ENCODE data around the gene KRT38. TPM values are rescaled to one million over a fixed set of nuclear protein-coding genes. Genes with fewer than 3 reads are reported as not detected.

KRT38 gene
- total and polyA plus RNA-seq, 2 of the 8 experiments (the other 6 are each of a cell fraction or from before 2014, with no cell fraction given), result not detected

GRCh38 chr17:41419716-41420115, 21.1 kb downstream of the KRT38 start (continued):
- no peak for TF ChIP-seq MAFK (IDR thresholded peaks at IDR 0.05; ENCODE audit: low read depth, low read length)
- TF ChIP-seq NANOG (IDR thresholded peaks at IDR 0.05; ENCODE audit: insufficient read depth, low read depth, low read length, poor library complexity, severe bottlenecking), result no peak

Measured in H1 (cell line).